ENCODE data around the gene LPAR2.

LPAR2 gene

GRCh38 chr19:19653597-19654147 is 25.7 kb upstream of the LPAR2 start:
- DNase-seq (ENCODE audit: low read depth), result no peak

- peak; percentile 41 for DNase-seq (ENCODE audit: low read depth)
These were observed 24.7 kb upstream of the LPAR2 start for GRCh38 chr19:19652482-19653295.

GRCh38 chr19:19651076-19651475 is 23.1 kb upstream of the LPAR2 start:
- DNase-seq (ENCODE audit: low read depth), result no peak

- no peak for DNase-seq (ENCODE audit: low read depth)
These were observed 22.3 kb upstream of the LPAR2 start for GRCh38 chr19:19650331-19650730.

GRCh38 chr19:19649580-19649995 is 21.6 kb upstream of the LPAR2 start:
- no peak for DNase-seq (ENCODE audit: low read depth)

GRCh38 chr19:19649155-19649554 is 21.1 kb upstream of the LPAR2 start:
- DNase-seq (ENCODE audit: low read depth), result no peak

- no peak for DNase-seq (ENCODE audit: low read depth)
These were observed 19.2 kb upstream of the LPAR2 start for GRCh38 chr19:19647037-19647835.

GRCh38 chr19:19645233-19645870 is 17.3 kb upstream of the LPAR2 start:
- no peak for DNase-seq (ENCODE audit: low read depth)

GRCh38 chr19:19644054-19644388 is 16.0 kb upstream of the LPAR2 start:
- no peak for DNase-seq (ENCODE audit: low read depth)

GRCh38 chr19:19643158-19644053 is 15.4 kb upstream of the LPAR2 start, which contains the start of gene GMIP:
Gene GMIP, minus strand, starts transcription at chr19:19643657. Its CDS starts 128 bp downstream, at chr19:19643529.
- DNase-seq (ENCODE audit: low read depth), result peak; percentile 72

GRCh38 chr19:19642506-19643157 is 14.6 kb upstream of the LPAR2 start:
- peak; percentile 35 for DNase-seq (ENCODE audit: low read depth)

- DNase-seq (ENCODE audit: low read depth), result no peak
These were observed 9.7 kb upstream of the LPAR2 start for GRCh38 chr19:19637523-19638251.

GRCh38 chr19:19637186-19637522 is 9.1 kb upstream of the LPAR2 start:
- DNase-seq (ENCODE audit: low read depth), result no peak

- no peak for DNase-seq (ENCODE audit: low read depth)
These were observed 8.7 kb upstream of the LPAR2 start for GRCh38 chr19:19636573-19637185.

- no peak for DNase-seq (ENCODE audit: low read depth)
These were observed 7.3 kb upstream of the LPAR2 start for GRCh38 chr19:19635313-19635702.

GRCh38 chr19:19634516-19635312 is 6.7 kb upstream of the LPAR2 start:
- no peak for DNase-seq (ENCODE audit: low read depth)

- no peak for DNase-seq (ENCODE audit: low read depth)
These were observed 5.9 kb upstream of the LPAR2 start for GRCh38 chr19:19633711-19634515.

GRCh38 chr19:19632661-19633060 is 4.6 kb upstream of the LPAR2 start:
- DNase-seq (ENCODE audit: low read depth), result no peak

Data from ELR (cell line).